HEK293 (cell line): ENCODE data around the gene ARSB.

Experiments
- HOXA7 ChIP-seq: sonication (generic); formaldehyde crosslinking; IDR thresholded peaks from 2 replicates; pipeline ENCODE4 v1.8.1; 2022; ENCODE audit warnings: missing genetic modification reagents, borderline replicate concordance
- IKZF3 ChIP-seq: fragments of 450-650 bp; IDR thresholded peaks from 2 replicates; pipeline ENCODE4 v1.5.0; 2018; ENCODE audit warnings: missing biosample characterization, mild to moderate bottlenecking, missing genetic modification characterization, moderate library complexity
- RBAK ChIP-seq: fragments of 450-650 bp; formaldehyde crosslinking; IDR thresholded peaks from 2 replicates; pipeline ENCODE4 v1.5.1; 2016; ENCODE audit warnings: missing biosample characterization, missing genetic modification characterization
- ZFP3 ChIP-seq: fragments of 450-650 bp; formaldehyde crosslinking; IDR thresholded peaks from 2 replicates; pipeline ENCODE4 v1.5.1; 2016; ENCODE audit warnings: low read depth, missing biosample characterization, missing genetic modification characterization
- ZNF2 ChIP-seq: fragments of 450-650 bp; formaldehyde crosslinking; IDR thresholded peaks from 2 replicates; pipeline ENCODE4 v1.5.1; 2016; ENCODE audit warnings: missing biosample characterization, missing genetic modification characterization
- ZNF394 ChIP-seq: fragments of 450-650 bp; formaldehyde crosslinking; IDR thresholded peaks from 2 replicates; pipeline ENCODE4 v1.5.1; 2016; ENCODE audit warnings: missing biosample characterization, missing genetic modification characterization, mild to moderate bottlenecking, moderate library complexity, borderline replicate concordance
- ZNF426 ChIP-seq: fragments of 450-650 bp; formaldehyde crosslinking; IDR thresholded peaks from 2 replicates; pipeline ENCODE4 v1.5.1; 2017; ENCODE audit warnings: missing biosample characterization, missing genetic modification characterization, mild to moderate bottlenecking, inconsistent platforms, moderate library complexity
- ZNF561 ChIP-seq: fragments of 450-650 bp; IDR thresholded peaks from 2 replicates; pipeline ENCODE4 v1.5.1; 2018; ENCODE audit warnings: missing biosample characterization, missing genetic modification characterization, borderline replicate concordance
- ZNF670 ChIP-seq: fragments of 450-650 bp; formaldehyde crosslinking; IDR thresholded peaks from 2 replicates; pipeline ENCODE4 v1.5.1; 2016; ENCODE audit warnings: missing biosample characterization, missing genetic modification characterization, low read depth
- ZNF777 ChIP-seq: fragments of 450-650 bp; formaldehyde crosslinking; IDR thresholded peaks from 2 replicates; pipeline ENCODE4 v1.5.1; 2017; ENCODE audit warnings: missing biosample characterization, missing genetic modification characterization, borderline replicate concordance
- TF ChIP-seq, protein P1 (sequence below): fragments of 450-650 bp; formaldehyde crosslinking; IDR thresholded peaks from 2 replicates; pipeline ENCODE4 v1.5.1; 2016; ENCODE audit warnings: missing biosample characterization, missing genetic modification characterization
- TF ChIP-seq, protein P2 (sequence below): fragments of 450-650 bp; formaldehyde crosslinking; IDR thresholded peaks from 2 replicates; pipeline ENCODE4 v1.5.1; 2016; ENCODE audit warnings: missing biosample characterization, missing genetic modification characterization, low read depth

GRCh38 chr5:78959767-78960166 is 25.3 kb downstream of the ARSB start:
- no peak for TF ChIP-seq IKZF3 (tag by site-specific recombination)
- no peak for TF ChIP-seq HOXA7 (CRISPR knock-in tag)
- TF ChIP-seq, protein P1, sequence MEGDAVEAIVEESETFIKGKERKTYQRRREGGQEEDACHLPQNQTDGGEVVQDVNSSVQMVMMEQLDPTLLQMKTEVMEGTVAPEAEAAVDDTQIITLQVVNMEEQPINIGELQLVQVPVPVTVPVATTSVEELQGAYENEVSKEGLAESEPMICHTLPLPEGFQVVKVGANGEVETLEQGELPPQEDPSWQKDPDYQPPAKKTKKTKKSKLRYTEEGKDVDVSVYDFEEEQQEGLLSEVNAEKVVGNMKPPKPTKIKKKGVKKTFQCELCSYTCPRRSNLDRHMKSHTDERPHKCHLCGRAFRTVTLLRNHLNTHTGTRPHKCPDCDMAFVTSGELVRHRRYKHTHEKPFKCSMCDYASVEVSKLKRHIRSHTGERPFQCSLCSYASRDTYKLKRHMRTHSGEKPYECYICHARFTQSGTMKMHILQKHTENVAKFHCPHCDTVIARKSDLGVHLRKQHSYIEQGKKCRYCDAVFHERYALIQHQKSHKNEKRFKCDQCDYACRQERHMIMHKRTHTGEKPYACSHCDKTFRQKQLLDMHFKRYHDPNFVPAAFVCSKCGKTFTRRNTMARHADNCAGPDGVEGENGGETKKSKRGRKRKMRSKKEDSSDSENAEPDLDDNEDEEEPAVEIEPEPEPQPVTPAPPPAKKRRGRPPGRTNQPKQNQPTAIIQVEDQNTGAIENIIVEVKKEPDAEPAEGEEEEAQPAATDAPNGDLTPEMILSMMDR = no peak
- TF ChIP-seq, protein P2, sequence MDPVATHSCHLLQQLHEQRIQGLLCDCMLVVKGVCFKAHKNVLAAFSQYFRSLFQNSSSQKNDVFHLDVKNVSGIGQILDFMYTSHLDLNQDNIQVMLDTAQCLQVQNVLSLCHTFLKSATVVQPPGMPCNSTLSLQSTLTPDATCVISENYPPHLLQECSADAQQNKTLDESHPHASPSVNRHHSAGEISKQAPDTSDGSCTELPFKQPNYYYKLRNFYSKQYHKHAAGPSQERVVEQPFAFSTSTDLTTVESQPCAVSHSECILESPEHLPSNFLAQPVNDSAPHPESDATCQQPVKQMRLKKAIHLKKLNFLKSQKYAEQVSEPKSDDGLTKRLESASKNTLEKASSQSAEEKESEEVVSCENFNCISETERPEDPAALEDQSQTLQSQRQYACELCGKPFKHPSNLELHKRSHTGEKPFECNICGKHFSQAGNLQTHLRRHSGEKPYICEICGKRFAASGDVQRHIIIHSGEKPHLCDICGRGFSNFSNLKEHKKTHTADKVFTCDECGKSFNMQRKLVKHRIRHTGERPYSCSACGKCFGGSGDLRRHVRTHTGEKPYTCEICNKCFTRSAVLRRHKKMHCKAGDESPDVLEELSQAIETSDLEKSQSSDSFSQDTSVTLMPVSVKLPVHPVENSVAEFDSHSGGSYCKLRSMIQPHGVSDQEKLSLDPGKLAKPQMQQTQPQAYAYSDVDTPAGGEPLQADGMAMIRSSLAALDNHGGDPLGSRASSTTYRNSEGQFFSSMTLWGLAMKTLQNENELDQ (tag by site-specific recombination) = no peak
- TF ChIP-seq ZNF394 (tag by site-specific recombination) = no peak
- TF ChIP-seq ZNF777 = no peak
- no peak for TF ChIP-seq ZNF2 (tag by site-specific recombination)
- TF ChIP-seq RBAK = no peak
- TF ChIP-seq ZNF670 (tag by site-specific recombination) = no peak
- no peak for TF ChIP-seq ZFP3 (tag by site-specific recombination)
- no peak for TF ChIP-seq ZNF561 (tag by site-specific recombination)
- no peak for TF ChIP-seq ZNF426 (tag by site-specific recombination)
